Measurements from ENCODE around the gene DGKH.
"Not testable (repeated sequence)": the region's sequence is repeated elsewhere in the genome, so short reads cannot be mapped to it uniquely, and the experiment has no call there.

The DGKH gene

GRCh38 chr13:42176294-42176693 is 127.8 kb downstream of the DGKH start:
- DNase-seq = no peak
- in situ Hi-C loops (cut with HindIII; ENCODE audit: low pct_ligation_motif_present, low pct_unique_long_range_greater_than_20kb, low sequenced_read_pairs) = no loop called here

GRCh38 chr13:42177189-42177588 is 128.7 kb downstream of the DGKH start:
- no peak for DNase-seq
- in situ Hi-C loops (cut with HindIII; ENCODE audit: low pct_ligation_motif_present, low pct_unique_long_range_greater_than_20kb, low sequenced_read_pairs) = no loop called here

DNA sequence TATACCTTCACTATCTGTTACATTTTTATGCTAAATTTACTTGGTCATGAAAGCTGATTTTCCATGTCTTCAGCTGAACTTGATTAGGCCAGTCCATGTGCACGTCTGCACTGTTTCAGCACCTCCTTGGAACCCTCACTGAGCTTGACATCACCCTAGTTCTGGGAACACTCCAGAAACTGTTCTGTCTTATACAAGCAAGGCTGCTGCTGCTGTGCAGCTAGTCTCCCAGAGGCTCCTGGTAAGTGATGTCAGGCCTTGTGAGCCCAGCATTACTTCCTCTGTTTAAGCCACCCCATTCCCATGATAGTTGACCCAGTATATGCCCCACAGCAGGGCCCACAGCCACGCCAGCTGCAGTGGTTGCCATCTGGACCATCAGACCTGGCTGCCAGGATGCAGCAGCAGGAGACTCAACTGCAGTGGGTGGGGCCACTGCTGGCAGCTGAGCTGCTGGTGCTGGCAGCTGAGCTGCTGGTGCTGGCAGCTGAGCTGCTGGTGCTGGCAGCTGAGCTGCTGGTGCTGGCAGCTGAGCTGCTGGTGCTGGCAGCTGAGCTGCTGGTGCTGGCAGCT is 133.0 kb downstream of the DGKH start:
- no peak for DNase-seq
- in situ Hi-C loops (cut with HindIII; ENCODE audit: low pct_ligation_motif_present, low pct_unique_long_range_greater_than_20kb, low sequenced_read_pairs) = no loop called here

DNA sequence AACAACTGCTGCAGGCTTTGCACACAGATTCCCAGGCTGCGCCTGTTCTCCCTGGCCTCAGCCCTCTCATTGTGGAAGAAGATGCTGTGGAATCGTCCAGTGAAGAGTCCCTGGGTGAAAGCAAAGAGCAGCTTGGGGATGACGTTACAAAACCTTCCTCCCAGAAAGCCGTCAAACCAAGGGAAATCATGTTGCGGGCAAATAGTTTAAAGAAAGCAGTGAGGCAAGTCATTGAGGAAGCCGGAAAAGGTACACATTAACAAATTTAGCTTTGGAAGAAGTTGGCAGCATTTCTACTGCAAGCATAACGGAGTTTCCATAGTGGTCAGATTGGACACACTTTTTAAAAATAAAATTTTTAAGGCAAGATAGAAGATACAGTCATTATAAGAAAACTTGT is 140.6 kb downstream of the DGKH start:
- in situ Hi-C loops (cut with HindIII; ENCODE audit: low pct_ligation_motif_present, low pct_unique_long_range_greater_than_20kb, low sequenced_read_pairs) = no loop called here
- DNase-seq = no peak

GRCh38 chr13:42190529-42190928 is 142.1 kb downstream of the DGKH start:
- DNase-seq = no peak
- in situ Hi-C loops (cut with HindIII; ENCODE audit: low pct_ligation_motif_present, low pct_unique_long_range_greater_than_20kb, low sequenced_read_pairs) = no loop called here

DNA sequence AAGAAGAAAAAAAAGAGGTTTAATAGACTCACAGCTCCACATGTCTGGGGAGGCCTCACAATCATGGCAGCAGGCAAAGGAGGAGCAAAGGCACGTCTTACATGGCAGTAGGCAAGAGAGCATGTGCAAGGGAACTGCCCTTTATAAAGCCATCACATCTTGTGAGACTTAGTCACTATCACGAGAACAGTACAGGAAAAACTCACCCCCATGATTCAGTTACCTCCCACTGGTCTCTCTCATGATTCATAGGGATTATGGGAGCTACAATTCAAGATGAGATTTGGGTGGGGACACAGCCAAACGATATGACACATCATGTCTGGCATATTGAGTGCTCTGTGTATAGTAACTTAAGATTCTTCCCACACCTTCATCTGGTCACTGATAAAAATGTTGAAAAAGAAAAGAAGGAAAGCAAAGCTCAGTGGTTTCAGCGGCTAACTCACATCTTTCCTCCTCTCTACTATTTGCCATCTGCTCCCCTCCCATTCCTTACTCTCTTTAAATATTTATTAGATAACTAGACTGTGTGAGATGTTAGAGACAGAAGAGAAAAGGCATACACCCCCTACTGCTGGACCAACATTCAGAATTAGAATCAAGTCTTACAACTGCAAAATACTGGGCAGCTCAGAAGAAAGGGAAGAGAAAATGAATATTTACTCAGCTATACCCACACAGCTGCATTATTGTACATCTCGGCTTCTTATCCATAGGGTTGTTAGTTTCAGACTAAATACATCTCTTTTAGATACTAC is 163.4 kb downstream of the DGKH start:
- peak; percentile 10 for DNase-seq
- in situ Hi-C loops (cut with HindIII; ENCODE audit: low pct_ligation_motif_present, low pct_unique_long_range_greater_than_20kb, low sequenced_read_pairs) = no loop called here

GRCh38 chr13:42214446-42214845 is 166.0 kb downstream of the DGKH start:
- no peak for DNase-seq
- in situ Hi-C loops (cut with HindIII; ENCODE audit: low pct_ligation_motif_present, low pct_unique_long_range_greater_than_20kb, low sequenced_read_pairs) = no loop called here

GRCh38 chr13:42215578-42216421 is 167.4 kb downstream of the DGKH start:
- in situ Hi-C loops (cut with HindIII; ENCODE audit: low pct_ligation_motif_present, low pct_unique_long_range_greater_than_20kb, low sequenced_read_pairs) = no loop called here

DNA sequence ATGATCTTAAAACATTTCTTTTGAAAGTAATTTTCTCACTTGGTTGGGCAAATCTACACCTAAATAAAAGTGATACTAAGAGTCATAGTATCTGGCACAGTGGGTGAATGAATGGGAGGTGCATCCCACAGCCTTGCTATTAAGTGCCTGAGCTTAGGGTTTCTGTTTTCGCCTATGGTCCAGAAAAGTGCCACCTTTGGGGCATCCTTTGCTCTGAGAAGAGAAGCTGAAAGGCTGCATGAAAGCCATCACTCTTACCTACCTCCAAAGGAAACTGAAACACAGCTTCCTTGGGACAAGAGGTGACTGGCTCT is 167.9 kb downstream of the DGKH start:
- in situ Hi-C loops (cut with HindIII; ENCODE audit: low pct_ligation_motif_present, low pct_unique_long_range_greater_than_20kb, low sequenced_read_pairs) = no loop called here

More at GRCh38 chr13:42215578-42216421, 167.4 kb downstream of the DGKH start:
- DNase-seq = peak; percentile 19

GRCh38 chr13:42218576-42218975 is 170.1 kb downstream of the DGKH start:
- DNase-seq = no peak
- in situ Hi-C loops (cut with HindIII; ENCODE audit: low pct_ligation_motif_present, low pct_unique_long_range_greater_than_20kb, low sequenced_read_pairs) = no loop called here

More for the DNA sequence above, 167.9 kb downstream of the DGKH start:
- no peak for DNase-seq

- in situ Hi-C loops (cut with HindIII; ENCODE audit: low pct_ligation_motif_present, low pct_unique_long_range_greater_than_20kb, low sequenced_read_pairs) = no loop called here
- no peak for DNase-seq
Measured at GRCh38 chr13:42219051-42219450, 170.6 kb downstream of the DGKH start.

DNA sequence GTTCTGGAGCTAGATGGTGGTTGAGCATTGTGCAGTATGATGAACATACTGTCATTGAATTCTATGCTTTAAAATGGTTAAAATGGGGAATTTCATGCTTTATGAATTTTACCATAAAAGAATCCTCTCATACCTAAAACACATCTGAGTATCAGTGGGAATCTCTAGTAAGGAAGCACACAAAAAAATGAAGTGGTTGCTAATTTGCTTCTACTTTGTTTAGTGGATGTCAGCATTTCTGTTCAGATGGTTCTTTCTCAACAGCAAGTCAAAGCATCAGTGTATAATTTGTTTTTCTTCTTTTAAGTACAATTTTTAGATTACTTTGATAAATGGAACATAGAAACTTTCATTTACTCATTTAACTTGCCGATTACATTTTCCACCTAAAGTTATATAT is 171.4 kb downstream of the DGKH start:
- in situ Hi-C loops (cut with HindIII; ENCODE audit: low pct_ligation_motif_present, low pct_unique_long_range_greater_than_20kb, low sequenced_read_pairs) = no loop called here
- DNase-seq = no peak

- in situ Hi-C loops (cut with HindIII; ENCODE audit: low pct_ligation_motif_present, low pct_unique_long_range_greater_than_20kb, low sequenced_read_pairs) = no loop called here
- DNase-seq = no peak
Measured at GRCh38 chr13:42221121-42221765, 172.8 kb downstream of the DGKH start.

DNA sequence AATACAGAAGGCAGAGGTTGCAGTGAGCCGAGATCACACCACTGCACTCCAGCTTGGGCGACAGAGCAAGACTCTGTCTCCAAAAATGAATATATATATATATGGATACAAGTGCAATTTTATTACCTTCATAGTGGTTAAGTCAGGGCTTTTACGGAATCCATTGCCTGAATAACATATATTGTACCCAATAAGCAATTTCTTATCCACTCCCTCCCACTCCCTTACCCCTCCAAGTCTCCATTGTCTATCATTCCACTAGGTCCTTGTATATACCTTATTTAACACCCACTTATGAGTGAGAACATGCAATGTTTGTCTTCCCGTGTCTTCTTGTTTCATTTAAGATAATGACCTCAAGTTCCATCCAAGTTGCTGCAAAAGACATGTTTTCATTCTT is 175.2 kb downstream of the DGKH start:
- no peak for DNase-seq
- in situ Hi-C loops (cut with HindIII; ENCODE audit: low pct_ligation_motif_present, low pct_unique_long_range_greater_than_20kb, low sequenced_read_pairs) = no loop called here

GRCh38 chr13:42225051-42225450 is 176.6 kb downstream of the DGKH start:
- no peak for DNase-seq
- in situ Hi-C loops (cut with HindIII; ENCODE audit: low pct_ligation_motif_present, low pct_unique_long_range_greater_than_20kb, low sequenced_read_pairs) = no loop called here

- DNase-seq; in situ Hi-C loops (cut with HindIII; ENCODE audit: low pct_ligation_motif_present, low pct_unique_long_range_greater_than_20kb, low sequenced_read_pairs): not testable (repeated sequence)
Measured at GRCh38 chr13:42226759-42227158, 178.3 kb downstream of the DGKH start.

GRCh38 chr13:42228527-42228926 is 180.1 kb downstream of the DGKH start:
- in situ Hi-C loops (cut with HindIII; ENCODE audit: low pct_ligation_motif_present, low pct_unique_long_range_greater_than_20kb, low sequenced_read_pairs) = no loop called here

GRCh38 chr13:42229287-42229686 is 180.8 kb downstream of the DGKH start:
- in situ Hi-C loops (cut with HindIII; ENCODE audit: low pct_ligation_motif_present, low pct_unique_long_range_greater_than_20kb, low sequenced_read_pairs) = no loop called here
- no peak for DNase-seq

More at GRCh38 chr13:42228527-42228926, 180.1 kb downstream of the DGKH start:
- no peak for DNase-seq

DNA sequence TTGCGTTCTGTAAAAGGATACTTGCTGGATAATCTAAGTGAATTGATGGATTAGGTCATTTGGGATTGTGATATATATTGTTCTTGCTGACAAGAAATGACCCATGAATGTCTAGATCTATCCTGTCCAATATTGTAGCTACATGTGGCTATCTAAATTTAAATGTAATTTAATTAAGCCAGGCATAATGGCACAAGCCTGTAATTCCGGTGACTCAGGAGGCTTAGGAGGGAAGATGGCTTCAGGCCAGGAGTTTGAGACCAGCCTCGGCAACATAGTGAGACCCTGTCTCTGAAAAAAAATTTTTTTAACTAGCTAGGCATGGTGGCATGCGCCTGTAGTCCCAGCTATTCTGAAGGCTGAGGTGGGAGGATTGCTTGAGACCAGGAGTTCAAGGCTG is 184.2 kb downstream of the DGKH start:
- in situ Hi-C loops (cut with HindIII; ENCODE audit: low pct_ligation_motif_present, low pct_unique_long_range_greater_than_20kb, low sequenced_read_pairs) = no loop called here

More for the DNA sequence above, 184.2 kb downstream of the DGKH start:
- no peak for DNase-seq
